SK-N-MC (cell line): ENCODE data around the gene DNAJA3.

Source experiments
- EZH2 ChIP-seq: fragments of 200-600 bp; sonication (generic); IDR thresholded peaks from one replicate; pipeline ENCODE4 v1.6.1; 2017; ENCODE audit warnings: antibody characterized with exemption
- POLR2AphosphoS5 ChIP-seq: IDR thresholded peaks from 2 replicates; pipeline ENCODE4 v1.6.1; 2012; ENCODE audit warnings: mild to moderate bottlenecking, low read depth, low read length, borderline replicate concordance

GRCh38 chr16:4412159-4412558 lies 13.5 kb upstream of the DNAJA3 start:
- TF ChIP-seq POLR2AphosphoS5 (no peak), EZH2 (no peak)
